Measurements from ENCODE around the gene NNAT. TPM values are rescaled to one million over a fixed set of nuclear protein-coding genes. Genes with fewer than 3 reads are reported as not detected.

The NNAT gene
- total and polyA plus RNA-seq, 12 donors: 0.24 to 1.1 (median 0.46) TPM; not detected in 5

- Histone ChIP-seq H3K4me3 (no peak overlapping the region), H3K4me1 (peaks cover 0 to 6% (median 0%) of the 10 kb centered on the region in 9 donors), H3K9me3 (no peaks in the 10 kb centered on the region), H3K27ac (no peak overlapping the region), H3K36me3 (peaks cover 0 to 29% (median 0%) of the 10 kb centered on the region in 9 donors), H3K27me3 (no peaks in the 10 kb centered on the region)
- intact Hi-C loops (cut with DNase I): no loop called here
- ATAC-seq: no peak
- TF ChIP-seq CTCF (IDR thresholded peaks at IDR 0.05): no peak
- DNase-seq: no peak
- WGBS, 2 donors: 93% methylated on average over 5 of the region's 5 CpGs
Measured at GRCh38 chr20:37494796-37495195, 26.3 kb upstream of the NNAT start.

DNA sequence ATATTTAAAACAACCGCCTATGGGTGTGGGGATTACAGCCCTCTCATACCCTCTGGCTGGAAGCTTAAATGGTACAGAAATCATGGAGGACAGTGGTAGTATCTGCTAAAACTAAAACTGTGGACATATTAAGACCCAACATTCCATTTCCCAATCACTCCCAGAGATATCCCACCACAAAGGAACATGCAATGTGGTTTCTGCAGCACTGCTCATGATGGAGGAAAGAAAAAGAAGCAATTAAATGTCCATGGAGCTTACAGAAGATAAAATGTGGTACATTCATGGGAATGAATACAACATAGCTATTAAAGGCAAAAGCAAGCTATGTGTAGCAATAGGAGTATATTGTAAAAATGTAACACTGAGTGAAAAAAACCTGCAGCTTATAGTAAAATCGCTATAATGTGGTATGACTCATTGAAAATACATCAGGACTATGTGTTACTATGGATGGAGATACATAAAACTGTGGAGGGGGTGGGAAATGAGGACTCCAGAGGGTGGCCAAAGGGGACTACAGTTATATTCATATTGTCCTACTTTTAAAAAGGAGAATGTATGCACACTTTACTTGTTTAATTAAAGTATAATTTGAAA, 22.9 kb upstream of the NNAT start:
- TF ChIP-seq CTCF (IDR thresholded peaks at IDR 0.05): no peak
- intact Hi-C loops (cut with DNase I): no loop called here
- Histone ChIP-seq H3K36me3 (peaks cover 0 to 29% (median 0%) of the 10 kb centered on the region in 9 donors), H3K4me3 (no peak overlapping the region), H3K4me1 (peaks cover 0 to 7% (median 1%) of the 10 kb centered on the region in 9 donors), H3K27ac (no peak overlapping the region), H3K27me3 (no peaks in the 10 kb centered on the region), H3K9me3 (no peaks in the 10 kb centered on the region)
- no peak for ATAC-seq
- WGBS, 2 donors: 89 to 94% methylated on average over 2 of the region's 2 CpGs
- no peak for DNase-seq

- DNase-seq: no peak
- intact Hi-C loops (cut with DNase I): no loop called here
- 94 to 98% methylated on average over 7 of the region's 7 CpGs for WGBS, 2 donors
- no peak for ATAC-seq
- peaks cover 0 to 25% (median 16%) of the 10 kb centered on the region in 9 donors for H3K4me1 ChIP-seq
- TF ChIP-seq CTCF (IDR thresholded peaks at IDR 0.05): no peak
- H3K9me3 ChIP-seq: no peaks in the 10 kb centered on the region
- H3K27ac ChIP-seq: no peak overlapping the region
- H3K27me3 ChIP-seq: no peaks in the 10 kb centered on the region
- H3K4me3 ChIP-seq: no peak overlapping the region
- peaks cover 0 to 15% (median 0%) of the 10 kb centered on the region in 9 donors for H3K36me3 ChIP-seq
Measured at GRCh38 chr20:37500311-37500710, 20.7 kb upstream of the NNAT start.

DNA sequence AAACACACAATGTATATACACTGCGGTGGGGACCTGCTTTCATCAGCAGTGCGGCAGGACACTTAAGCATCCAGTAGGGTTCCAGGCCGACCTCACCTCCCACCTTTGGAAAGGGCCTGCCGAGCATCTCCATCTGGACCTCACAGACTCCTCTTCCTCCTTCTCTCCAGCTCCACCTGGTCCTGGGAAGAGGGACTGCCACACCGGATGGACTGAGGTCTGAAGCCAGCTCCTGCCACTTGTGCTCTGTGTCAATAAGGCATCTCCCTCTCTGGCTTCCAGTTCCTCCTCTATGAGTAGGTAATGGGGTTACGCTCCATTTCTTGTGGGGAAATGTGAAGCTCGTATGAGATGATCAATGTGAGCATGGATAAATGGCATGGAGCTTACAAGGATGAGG, 19.1 kb upstream of the NNAT start:
- intact Hi-C loops (cut with DNase I): no loop called here
- no peak for TF ChIP-seq CTCF (IDR thresholded peaks at IDR 0.05)
- Histone ChIP-seq H3K4me3 (no peak overlapping the region), H3K9me3 (no peaks in the 10 kb centered on the region), H3K27ac (no peak overlapping the region), H3K4me1 (peaks cover 0 to 40% (median 19%) of the 10 kb centered on the region in 9 donors), H3K36me3 (peaks cover 0 to 14% (median 0%) of the 10 kb centered on the region in 9 donors), H3K27me3 (no peaks in the 10 kb centered on the region)
- DNase-seq (no peak), ATAC-seq (no peak)
- 86 to 89% methylated on average over 7 of the region's 7 CpGs for WGBS, 2 donors

Measured in heart right ventricle (tissue), 16 donors.